CMK (cell line): ENCODE data around the gene LRTM2.

Experiments used
- DNase-seq: peaks from one replicate; pipeline ENCODE4 v3.0.0-alpha.2; 2010; ENCODE audit warnings: low read depth

The LRTM2 gene

GRCh38 chr12:1864867-1865266 is 44.5 kb downstream of the LRTM2 start:
- no peak for DNase-seq

GRCh38 chr12:1865284-1865866 is 45.0 kb downstream of the LRTM2 start:
- no peak for DNase-seq

GRCh38 chr12:1869145-1869544 is 48.8 kb downstream of the LRTM2 start:
- no peak for DNase-seq

- no peak for DNase-seq
These were observed 49.7 kb downstream of the LRTM2 start for GRCh38 chr12:1870086-1870485.

- no peak for DNase-seq
These were observed 50.9 kb downstream of the LRTM2 start for GRCh38 chr12:1870998-1871917.

GRCh38 chr12:1872001-1872400 is 51.6 kb downstream of the LRTM2 start:
- no peak for DNase-seq

GRCh38 chr12:1872448-1872847 is 52.1 kb downstream of the LRTM2 start:
- no peak for DNase-seq

- DNase-seq: no peak
These were observed 53.5 kb downstream of the LRTM2 start for GRCh38 chr12:1873531-1874510.

- DNase-seq: no peak
These were observed 55.2 kb downstream of the LRTM2 start for GRCh38 chr12:1875608-1876007.

- DNase-seq: no peak
These were observed 55.7 kb downstream of the LRTM2 start for GRCh38 chr12:1876086-1876485.

- no peak for DNase-seq
These were observed 57.0 kb downstream of the LRTM2 start for GRCh38 chr12:1877169-1877878.

- no peak for DNase-seq
These were observed 57.8 kb downstream of the LRTM2 start for GRCh38 chr12:1878214-1878613.

- no peak for DNase-seq
These were observed 58.3 kb downstream of the LRTM2 start for GRCh38 chr12:1878695-1879094.

GRCh38 chr12:1879633-1880032 is 59.3 kb downstream of the LRTM2 start:
- DNase-seq: no peak

- no peak for DNase-seq
These were observed 59.9 kb downstream of the LRTM2 start for GRCh38 chr12:1880153-1880845.

GRCh38 chr12:1880876-1881275 is 60.5 kb downstream of the LRTM2 start:
- no peak for DNase-seq

- DNase-seq: no peak
These were observed 60.9 kb downstream of the LRTM2 start for GRCh38 chr12:1881301-1881700.

GRCh38 chr12:1881936-1882335 is 61.6 kb downstream of the LRTM2 start:
- no peak for DNase-seq

- no peak for DNase-seq
These were observed 62.0 kb downstream of the LRTM2 start for GRCh38 chr12:1882405-1882804.

- DNase-seq: no peak
These were observed 62.6 kb downstream of the LRTM2 start for GRCh38 chr12:1882850-1883470.

GRCh38 chr12:1883513-1883912 is 63.1 kb downstream of the LRTM2 start:
- DNase-seq: no peak
